ENCODE data around the gene SLC25A46.
"Not testable (repeated sequence)": the region's sequence is repeated elsewhere in the genome, so short reads cannot be mapped to it uniquely, and the experiment has no call there.

DNA sequence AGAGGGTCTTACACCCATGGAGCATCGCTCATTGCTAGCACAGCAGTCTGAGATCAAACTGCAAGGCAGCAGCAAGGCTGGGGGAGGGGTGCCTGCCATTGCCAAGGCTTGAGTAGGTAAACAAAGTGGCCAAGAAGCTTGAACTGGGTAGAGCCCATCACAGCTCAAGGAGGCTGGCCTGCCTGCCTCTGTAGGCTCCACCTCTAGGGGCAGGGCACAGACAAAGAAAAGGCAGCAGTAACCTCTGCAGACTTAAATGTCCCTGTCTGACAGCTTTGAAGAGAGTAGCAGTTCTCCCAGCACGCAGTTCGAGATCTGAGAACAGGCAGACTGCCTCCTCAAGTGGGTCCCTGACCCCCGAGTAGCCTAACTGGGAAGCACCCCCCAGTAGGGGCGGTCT, 46.1 kb upstream of the SLC25A46 start:
- TF ChIP-seq, protein P1, sequence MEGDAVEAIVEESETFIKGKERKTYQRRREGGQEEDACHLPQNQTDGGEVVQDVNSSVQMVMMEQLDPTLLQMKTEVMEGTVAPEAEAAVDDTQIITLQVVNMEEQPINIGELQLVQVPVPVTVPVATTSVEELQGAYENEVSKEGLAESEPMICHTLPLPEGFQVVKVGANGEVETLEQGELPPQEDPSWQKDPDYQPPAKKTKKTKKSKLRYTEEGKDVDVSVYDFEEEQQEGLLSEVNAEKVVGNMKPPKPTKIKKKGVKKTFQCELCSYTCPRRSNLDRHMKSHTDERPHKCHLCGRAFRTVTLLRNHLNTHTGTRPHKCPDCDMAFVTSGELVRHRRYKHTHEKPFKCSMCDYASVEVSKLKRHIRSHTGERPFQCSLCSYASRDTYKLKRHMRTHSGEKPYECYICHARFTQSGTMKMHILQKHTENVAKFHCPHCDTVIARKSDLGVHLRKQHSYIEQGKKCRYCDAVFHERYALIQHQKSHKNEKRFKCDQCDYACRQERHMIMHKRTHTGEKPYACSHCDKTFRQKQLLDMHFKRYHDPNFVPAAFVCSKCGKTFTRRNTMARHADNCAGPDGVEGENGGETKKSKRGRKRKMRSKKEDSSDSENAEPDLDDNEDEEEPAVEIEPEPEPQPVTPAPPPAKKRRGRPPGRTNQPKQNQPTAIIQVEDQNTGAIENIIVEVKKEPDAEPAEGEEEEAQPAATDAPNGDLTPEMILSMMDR (IDR thresholded peaks at IDR 0.05 in 8 of 11, conservative IDR thresholded peaks at IDR 0.05 in 3 of 11) = not testable (repeated sequence)
- TF ChIP-seq POLR2A, POLR2AphosphoS5 (IDR thresholded peaks at IDR 0.05): not testable (repeated sequence)
